Fibroblast of pulmonary artery (primary cell): ENCODE measurements around the gene ACYP1.
A peak's percentile ranks its signal among the peaks of the same experiment; 100 is the strongest.

Experiments used
- DNase-seq: peaks from one replicate; pipeline ENCODE4 v3.0.0-alpha.2; 2010; ENCODE audit warnings: low read depth
- H3K4me3 ChIP-seq: replicated peaks from 2 replicates; pipeline ENCODE4 v1.5.1; 2011; ENCODE audit warnings: low read depth, mild to moderate bottlenecking, control low read depth, low read length, moderate library complexity
- TF ChIP-seq, protein P1 (sequence below): IDR thresholded peaks from 2 replicates; pipeline ENCODE4 v1.5.1; 2011; ENCODE audit warnings: mild to moderate bottlenecking, control low read depth, low read length, inconsistent platforms; ENCODE audit errors: missing control alignments

The ACYP1 gene

DNA sequence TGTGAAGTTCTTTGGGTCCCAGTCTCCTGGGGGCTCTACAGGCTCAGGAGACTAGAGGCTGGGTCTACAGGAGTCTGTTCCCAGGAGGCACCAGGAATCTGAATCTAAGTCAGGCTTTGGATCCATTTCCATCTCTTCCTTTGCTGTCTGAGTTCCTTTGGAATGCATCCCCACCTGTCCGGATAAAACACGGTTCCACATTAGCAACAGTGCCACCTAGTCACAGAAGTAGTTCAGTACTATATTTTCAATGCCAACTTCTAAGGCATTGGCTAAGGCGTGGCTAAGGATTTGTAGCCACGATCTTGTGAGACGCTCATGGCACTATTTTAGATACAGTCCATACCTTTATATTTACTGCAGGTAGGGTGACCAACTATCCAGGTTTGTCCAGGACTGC lies 20.7 kb upstream of the ACYP1 start:
- DNase-seq: peak; percentile 4
- TF ChIP-seq, protein P1, sequence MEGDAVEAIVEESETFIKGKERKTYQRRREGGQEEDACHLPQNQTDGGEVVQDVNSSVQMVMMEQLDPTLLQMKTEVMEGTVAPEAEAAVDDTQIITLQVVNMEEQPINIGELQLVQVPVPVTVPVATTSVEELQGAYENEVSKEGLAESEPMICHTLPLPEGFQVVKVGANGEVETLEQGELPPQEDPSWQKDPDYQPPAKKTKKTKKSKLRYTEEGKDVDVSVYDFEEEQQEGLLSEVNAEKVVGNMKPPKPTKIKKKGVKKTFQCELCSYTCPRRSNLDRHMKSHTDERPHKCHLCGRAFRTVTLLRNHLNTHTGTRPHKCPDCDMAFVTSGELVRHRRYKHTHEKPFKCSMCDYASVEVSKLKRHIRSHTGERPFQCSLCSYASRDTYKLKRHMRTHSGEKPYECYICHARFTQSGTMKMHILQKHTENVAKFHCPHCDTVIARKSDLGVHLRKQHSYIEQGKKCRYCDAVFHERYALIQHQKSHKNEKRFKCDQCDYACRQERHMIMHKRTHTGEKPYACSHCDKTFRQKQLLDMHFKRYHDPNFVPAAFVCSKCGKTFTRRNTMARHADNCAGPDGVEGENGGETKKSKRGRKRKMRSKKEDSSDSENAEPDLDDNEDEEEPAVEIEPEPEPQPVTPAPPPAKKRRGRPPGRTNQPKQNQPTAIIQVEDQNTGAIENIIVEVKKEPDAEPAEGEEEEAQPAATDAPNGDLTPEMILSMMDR: no peak
- no peak overlapping the region for H3K4me3 ChIP-seq

DNA sequence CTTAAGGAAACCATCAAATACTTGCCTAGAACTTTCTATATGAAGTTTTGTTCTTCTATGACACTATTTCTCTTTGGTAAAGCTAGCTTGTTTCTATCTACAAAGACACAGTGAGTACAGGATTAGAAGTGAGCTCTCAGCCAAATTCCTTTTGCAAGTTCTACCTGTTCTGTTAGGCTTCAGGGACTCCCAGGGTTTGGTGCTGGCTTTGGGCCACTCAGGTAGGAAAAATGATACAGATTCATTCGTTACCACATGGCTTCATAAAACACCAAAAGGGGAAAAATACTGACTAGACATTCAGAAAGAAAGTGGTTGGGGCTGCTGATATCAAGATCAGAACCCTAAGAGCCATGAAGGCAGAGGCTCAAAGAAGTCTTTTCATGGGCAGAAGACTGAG lies 19.4 kb upstream of the ACYP1 start:
- no peak overlapping the region for H3K4me3 ChIP-seq
- no peak for DNase-seq
- TF ChIP-seq, protein P1: no peak

DNA sequence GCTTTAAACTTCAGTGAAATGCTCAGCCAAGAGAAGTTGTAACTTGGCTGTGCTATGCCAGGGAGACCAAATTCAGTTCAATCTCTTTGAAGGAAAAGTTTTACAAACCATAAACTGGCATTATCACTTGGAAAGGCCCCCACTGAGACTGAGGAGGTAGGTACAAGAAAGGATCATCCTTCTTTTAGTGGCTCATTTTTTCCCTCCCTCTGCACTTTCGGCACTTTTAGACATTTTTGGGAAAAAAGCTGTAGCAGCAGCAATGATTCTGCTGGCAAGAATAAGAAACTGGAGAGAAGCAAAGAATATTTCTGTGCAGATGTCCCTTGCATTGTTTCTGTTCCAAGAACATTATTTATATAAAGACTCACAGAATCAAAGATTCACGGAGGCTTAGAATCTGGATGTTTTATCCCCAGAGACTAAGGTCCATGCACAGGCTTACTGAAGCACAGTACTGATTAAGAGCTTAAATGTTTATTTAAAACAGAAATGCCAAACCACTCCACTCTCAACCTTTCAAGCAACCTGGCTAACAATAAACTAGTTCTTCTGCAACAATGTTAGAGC lies 17.9 kb upstream of the ACYP1 start:
- H3K4me3 ChIP-seq: no peak overlapping the region
- TF ChIP-seq, protein P1: no peak
- DNase-seq: no peak

DNA sequence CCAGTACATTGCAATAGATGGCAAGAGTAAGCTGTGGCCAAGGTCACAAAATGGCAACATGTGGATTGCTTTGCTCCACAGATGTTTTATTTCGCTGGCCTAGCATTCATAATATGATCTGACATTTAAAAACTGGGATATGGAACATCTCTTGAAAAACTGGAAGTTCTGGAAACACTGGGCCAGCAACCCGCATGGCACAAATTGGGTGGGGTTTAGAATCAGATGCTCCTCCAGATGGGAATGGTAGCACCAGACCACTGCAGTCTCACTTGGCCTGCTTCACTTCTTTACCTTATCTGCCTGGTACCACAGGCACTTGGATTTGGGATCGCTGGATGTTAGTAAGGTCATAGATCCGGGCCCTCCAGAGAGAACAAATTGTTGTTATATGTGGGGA lies 15.7 kb upstream of the ACYP1 start:
- TF ChIP-seq, protein P1: no peak
- H3K4me3 ChIP-seq: no peak overlapping the region
- DNase-seq: no peak

DNA sequence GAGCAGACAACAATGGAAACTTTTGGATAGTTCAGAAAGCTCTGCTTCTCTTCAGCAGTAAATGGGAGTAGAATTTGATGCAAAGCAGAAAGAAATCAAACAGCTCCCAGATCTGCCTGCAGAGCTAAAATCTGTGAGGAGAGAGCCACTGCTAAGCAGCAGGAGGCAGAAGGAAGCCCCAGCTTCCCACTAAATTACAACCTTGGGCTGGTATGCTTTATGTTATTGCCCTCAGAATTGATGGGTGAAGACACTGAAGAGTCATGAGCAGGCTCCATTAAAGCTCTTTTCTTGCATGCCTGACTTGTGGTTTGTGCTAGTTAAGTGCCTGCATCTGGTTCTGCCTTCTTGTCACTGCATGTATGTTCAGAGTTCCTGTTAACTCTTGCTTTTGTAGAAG lies 14.0 kb upstream of the ACYP1 start:
- DNase-seq: no peak
- TF ChIP-seq, protein P1: no peak
- H3K4me3 ChIP-seq: no peak overlapping the region

DNA sequence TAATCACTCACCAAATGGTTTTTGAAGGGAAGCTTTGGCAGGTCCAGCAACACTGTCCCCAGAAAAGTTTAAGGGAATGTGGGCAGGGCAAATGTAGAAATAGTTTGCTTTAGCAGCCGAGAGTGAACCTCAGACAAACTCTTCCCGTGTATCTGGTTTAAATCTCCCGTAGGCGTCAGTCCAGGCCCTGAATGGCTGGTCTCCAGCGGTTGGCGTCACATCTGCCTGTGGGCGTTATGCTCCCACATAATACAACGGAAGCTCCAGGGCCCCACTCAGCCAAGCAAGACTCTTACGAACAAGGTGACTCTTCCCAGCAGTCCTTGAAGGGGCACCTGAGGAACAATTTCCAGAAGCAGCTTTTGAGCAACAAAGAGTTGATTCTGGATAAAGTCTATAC lies 6.6 kb upstream of the ACYP1 start:
- no peak for DNase-seq
- TF ChIP-seq, protein P1: no peak
- H3K4me3 ChIP-seq: no peak overlapping the region

DNA sequence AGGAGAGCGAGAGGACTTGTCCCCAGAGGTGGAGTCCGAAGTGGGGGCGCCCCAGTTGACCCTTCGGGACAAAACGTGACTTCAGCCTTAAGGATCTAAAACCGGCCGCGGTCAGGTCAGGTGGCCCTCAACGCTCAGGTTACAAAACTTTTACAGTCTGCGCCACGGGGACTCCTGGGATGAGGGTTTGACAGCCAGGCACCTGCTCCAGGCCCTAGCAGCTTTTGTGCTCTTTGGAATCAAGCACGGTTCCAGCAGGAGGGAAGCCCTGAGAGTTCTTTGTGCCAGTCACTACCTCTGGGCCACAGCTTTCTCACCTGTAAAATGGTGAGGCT lies 6.0 kb upstream of the ACYP1 start:
- no peak for DNase-seq
- peak overlapping the region; percentile 68 for H3K4me3 ChIP-seq
- TF ChIP-seq, protein P1: no peak
